A549 treated with AZD2906 at 1 μM for 4 hours (cell line): ENCODE data around the gene USP50. TPM values are rescaled to one million over a fixed set of nuclear protein-coding genes. Genes with fewer than 3 reads are reported as not detected.

Experiments
- total RNA-seq: library from RNA; stranded (reverse); fragments of 200-300 nt; extraction: Qiagen RNA extraction; gene quantifications from 5 replicates; pipeline ENCODE4 v1.2.3, GENCODE V29; 2022

Gene USP50
- 0.17 TPM in 1 of 5 replicates, not detected in the others for total RNA-seq

DNA sequence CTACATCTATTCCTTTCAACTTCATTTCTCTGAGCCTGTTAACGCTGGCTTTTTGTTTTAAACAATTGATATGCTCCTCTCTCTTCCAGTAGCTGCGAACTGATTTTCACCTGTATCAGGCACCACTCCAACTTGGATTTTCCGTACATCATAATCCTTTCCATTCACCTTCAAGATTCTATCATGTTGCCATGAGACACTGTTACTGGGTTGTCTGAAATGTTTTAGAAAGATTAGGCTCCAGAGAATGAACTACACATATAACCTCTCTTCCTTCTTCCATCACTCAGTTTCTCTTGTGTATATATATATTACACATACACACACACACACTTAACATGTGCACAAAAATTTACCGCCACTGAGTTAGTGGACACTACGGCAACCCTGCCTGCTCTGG, at the start of gene USP50:
TSS of gene USP50 (minus strand) at position 101 of the 400 bp plus-strand sequence. CDS start 141 bp downstream, outside the sequence.

Other genes with a start within 250 kb of the USP50 start
- 26.3 to 38.4 TPM (median 32.0 TPM) in 5 replicates for gene GABPB1, start 191.5 kb downstream of the USP50 start, total RNA-seq
- 34.4 to 54.4 TPM (median 37.5 TPM) in 5 replicates for gene USP8, start 122.3 kb downstream of the USP50 start, total RNA-seq
- 19.2 to 23.6 TPM (median 21.7 TPM) in 5 replicates for gene TRPM7, start 140.1 kb upstream of the USP50 start, total RNA-seq
- 87.8 to 97.0 TPM (median 90.2 TPM) in 5 replicates for gene SPPL2A, start 219.0 kb upstream of the USP50 start, total RNA-seq